Cardiac muscle cell (in vitro differentiated cells and primary cell): Measurements from ENCODE around the gene DLL4. TPM values are rescaled to one million over a fixed set of nuclear protein-coding genes. Genes with fewer than 3 reads are reported as not detected.

Experiments used
- DNase-seq, 2 donors: peaks; one replicate each; pipeline versions ENCODE4 v3.0.0 to v3.0.0-alpha.2; 2010 to 2017; ENCODE audit warnings: low read depth in 1 of 2, low spot score in 1 of 2
- H3K27ac ChIP-seq: fragments of 200-600 bp; sonication (generic); 2 replicates; pipeline ENCODE4 v1.5.1; 2016
- H3K27me3 ChIP-seq: fragments of 200-600 bp; sonication (generic); 2 replicates; pipeline ENCODE4 v1.6.0; 2016; ENCODE audit warnings: control low read depth
- H3K36me3 ChIP-seq: fragments of 200-600 bp; sonication (generic); 2 replicates; pipeline ENCODE4 v1.5.1; 2016; ENCODE audit warnings: control low read depth
- H3K4me1 ChIP-seq: fragments of 200-600 bp; sonication (generic); 2 replicates; pipeline ENCODE4 v1.8.1; 2017; ENCODE audit warnings: low read depth, mild to moderate bottlenecking, mixed run types
- H3K4me3 ChIP-seq: fragments of 200-600 bp; sonication (generic); 2 replicates; pipeline ENCODE4 v1.5.1; 2016; ENCODE audit warnings: mild to moderate bottlenecking
- H3K9me3 ChIP-seq: fragments of 200-600 bp; sonication (generic); 2 replicates; pipeline ENCODE4 v1.5.1; 2017; ENCODE audit warnings: low read depth, mild to moderate bottlenecking, control low read depth
- polyA plus RNA-seq: library from polyadenylated mRNA; unstranded; fragments of >200 nt; fragmentation: Nextera tagmentation; extraction: Ambion mirVana; gene quantifications from 2 replicates; pipeline ENCODE4 v1.2.1, GENCODE V29; 2016
- total RNA-seq: library from RNA; depleted of rRNA; stranded (reverse); fragments of >200 nt; gene quantifications from 2 replicates; pipeline ENCODE4 v1.2.3, GENCODE V29; 2016
- TF ChIP-seq, protein P1 (sequence below): IDR thresholded peaks from 2 replicates; pipeline ENCODE4 v1.5.1; 2012; ENCODE audit warnings: low read depth, mild to moderate bottlenecking, low read length

The DLL4 gene
- total RNA-seq (0.11 and 0.71 TPM in 2 replicates), polyA plus RNA-seq (0.42 TPM in 1 of 2 replicates, not detected in the other)

DNA sequence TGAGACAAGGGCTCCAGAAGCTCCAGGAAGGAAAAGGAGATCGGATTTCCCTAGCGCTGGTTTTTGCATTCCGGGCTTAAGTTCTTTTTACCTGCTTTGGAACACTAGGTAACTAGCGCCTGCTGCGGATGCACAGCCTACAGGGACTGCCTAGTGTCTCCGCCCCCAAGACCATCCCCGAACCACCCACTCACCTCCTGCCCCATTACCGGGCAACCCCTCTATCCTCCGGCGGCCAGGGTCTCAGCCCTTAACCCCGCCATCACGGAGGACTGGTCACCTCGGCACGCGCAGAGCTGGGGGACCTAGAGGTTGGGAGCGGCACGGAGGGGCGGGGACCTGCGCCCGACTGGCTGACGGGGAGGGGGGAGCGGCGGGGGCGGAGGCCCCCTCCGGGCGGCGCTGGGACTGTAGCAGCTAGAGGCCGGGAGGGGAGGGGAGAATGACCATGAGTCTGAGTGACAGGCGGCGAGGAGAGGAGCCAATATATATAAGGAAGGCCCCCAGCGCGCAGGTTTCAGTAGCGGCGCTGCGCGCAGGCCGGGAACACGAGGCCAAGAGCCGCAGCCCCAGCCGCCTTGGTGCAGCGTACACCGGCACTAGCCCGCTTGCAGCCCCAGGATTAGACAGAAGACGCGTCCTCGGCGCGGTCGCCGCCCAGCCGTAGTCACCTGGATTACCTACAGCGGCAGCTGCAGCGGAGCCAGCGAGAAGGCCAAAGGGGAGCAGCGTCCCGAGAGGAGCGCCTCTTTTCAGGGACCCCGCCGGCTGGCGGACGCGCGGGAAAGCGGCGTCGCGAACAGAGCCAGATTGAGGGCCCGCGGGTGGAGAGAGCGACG lies at the start of gene DLL4:
Gene DLL4, plus strand, starts transcription at position 520 of the 839 bp plus-strand sequence. CDS start 329 bp downstream, outside the sequence.
- H3K9me3 ChIP-seq, result no peaks in the 10 kb centered on the region
- TF ChIP-seq, protein P1, sequence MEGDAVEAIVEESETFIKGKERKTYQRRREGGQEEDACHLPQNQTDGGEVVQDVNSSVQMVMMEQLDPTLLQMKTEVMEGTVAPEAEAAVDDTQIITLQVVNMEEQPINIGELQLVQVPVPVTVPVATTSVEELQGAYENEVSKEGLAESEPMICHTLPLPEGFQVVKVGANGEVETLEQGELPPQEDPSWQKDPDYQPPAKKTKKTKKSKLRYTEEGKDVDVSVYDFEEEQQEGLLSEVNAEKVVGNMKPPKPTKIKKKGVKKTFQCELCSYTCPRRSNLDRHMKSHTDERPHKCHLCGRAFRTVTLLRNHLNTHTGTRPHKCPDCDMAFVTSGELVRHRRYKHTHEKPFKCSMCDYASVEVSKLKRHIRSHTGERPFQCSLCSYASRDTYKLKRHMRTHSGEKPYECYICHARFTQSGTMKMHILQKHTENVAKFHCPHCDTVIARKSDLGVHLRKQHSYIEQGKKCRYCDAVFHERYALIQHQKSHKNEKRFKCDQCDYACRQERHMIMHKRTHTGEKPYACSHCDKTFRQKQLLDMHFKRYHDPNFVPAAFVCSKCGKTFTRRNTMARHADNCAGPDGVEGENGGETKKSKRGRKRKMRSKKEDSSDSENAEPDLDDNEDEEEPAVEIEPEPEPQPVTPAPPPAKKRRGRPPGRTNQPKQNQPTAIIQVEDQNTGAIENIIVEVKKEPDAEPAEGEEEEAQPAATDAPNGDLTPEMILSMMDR, result no peak
- H3K4me1 ChIP-seq, result peaks cover 11% of the 10 kb centered on the region
- peak; percentile 50 to 69 for DNase-seq
- peaks cover 96% of the 10 kb centered on the region for H3K27me3 ChIP-seq
- peak within 1 kb of the TSS; percentile 41 for H3K4me3 ChIP-seq
- H3K27ac ChIP-seq, result no peak within 1 kb of the TSS
- H3K36me3 ChIP-seq, result no peaks in the 10 kb centered on the region

DNA sequence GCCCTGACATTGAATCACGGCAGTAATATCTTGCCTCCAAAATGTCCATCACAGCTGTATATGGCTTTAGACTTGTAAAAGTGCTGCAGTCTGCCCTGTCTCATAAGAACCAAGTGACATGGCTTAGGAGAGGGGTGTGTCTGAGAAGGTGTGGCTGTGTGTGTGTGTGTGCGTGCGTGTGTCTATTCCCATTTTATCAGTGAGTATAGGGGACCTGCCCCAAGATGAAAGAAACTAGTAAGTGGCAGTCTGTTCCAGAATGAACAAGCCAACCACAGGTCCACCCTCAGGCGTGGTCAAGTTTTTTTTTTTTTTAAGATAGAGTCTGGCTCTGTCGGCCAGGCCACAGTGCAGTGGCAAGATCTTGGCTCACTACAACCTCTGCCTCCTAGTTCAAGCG lies 49.5 kb upstream of the DLL4 start:
- Histone ChIP-seq H3K4me3 (no peak overlapping the region), H3K4me1 (no peaks in the 10 kb centered on the region), H3K36me3 (no peaks in the 10 kb centered on the region), H3K27me3 (no peaks in the 10 kb centered on the region), H3K27ac (no peak overlapping the region), H3K9me3 (no peaks in the 10 kb centered on the region)
- TF ChIP-seq, protein P1, result no peak
- no peak for DNase-seq

DNA sequence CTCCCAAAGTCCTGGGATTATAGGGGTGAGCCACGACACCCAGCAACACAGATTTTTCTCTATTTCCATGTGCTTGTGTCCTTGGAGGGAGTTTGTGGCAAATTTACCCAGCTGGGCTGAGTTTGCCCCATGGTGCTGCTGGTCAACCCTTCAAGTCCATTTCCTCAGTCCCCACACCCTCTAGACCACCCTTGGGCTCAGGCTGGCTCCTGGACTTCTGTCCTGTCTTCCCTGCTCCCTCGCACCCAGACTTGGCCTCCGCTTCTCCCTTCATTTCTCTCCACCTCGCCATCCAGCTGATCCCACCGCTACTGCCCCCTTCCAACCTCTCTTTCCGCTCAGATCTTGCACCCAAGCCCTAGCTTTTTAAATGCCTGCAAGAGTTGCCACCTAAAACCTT lies 47.8 kb upstream of the DLL4 start:
- Histone ChIP-seq H3K27me3 (no peaks in the 10 kb centered on the region), H3K9me3 (no peaks in the 10 kb centered on the region), H3K27ac (no peak overlapping the region), H3K4me1 (no peaks in the 10 kb centered on the region), H3K36me3 (no peaks in the 10 kb centered on the region), H3K4me3 (no peak overlapping the region)
- TF ChIP-seq, protein P1, result no peak
- DNase-seq, result no peak

DNA sequence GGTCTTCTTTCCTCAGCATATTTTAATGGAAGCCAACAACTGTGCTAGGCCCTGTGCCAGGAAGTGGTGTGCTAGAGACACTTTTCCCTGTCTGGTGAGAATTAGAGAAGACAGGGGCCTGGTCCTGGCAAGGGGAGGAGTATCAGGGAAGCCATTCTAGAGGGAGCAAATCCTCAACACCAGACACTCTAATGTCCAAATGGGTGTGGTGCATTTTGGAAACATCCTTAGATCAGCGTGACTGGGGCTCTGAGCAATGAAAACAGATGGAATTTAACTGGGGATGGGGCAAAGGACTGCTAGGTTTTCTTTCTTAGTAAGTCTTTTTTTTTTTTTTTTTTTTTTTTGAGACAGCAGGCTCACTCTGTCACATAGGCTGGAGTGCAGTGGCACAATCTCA lies 42.6 kb upstream of the DLL4 start:
- TF ChIP-seq, protein P1, result no peak

DNA sequence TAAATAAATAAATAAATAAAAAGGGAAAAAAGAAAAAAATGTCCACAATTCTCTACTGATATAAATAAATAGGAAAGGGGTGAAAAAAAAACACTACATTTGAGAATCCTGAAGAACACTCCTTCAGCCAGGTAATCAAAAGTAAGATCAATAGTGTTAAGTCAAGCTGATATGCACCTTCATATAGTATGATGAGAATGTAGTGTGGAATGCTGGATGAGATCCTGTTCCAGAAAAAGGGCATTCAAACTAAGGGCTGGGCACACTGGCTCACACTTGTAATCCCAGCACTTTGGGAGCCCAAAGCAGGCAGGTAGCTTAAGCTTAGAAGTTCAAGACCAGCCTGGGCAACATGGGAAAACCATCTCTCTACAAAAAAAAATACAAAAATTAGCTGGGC lies 40.0 kb upstream of the DLL4 start:
- Histone ChIP-seq H3K27ac (no peak overlapping the region), H3K9me3 (no peaks in the 10 kb centered on the region), H3K4me3 (no peak overlapping the region), H3K4me1 (no peaks in the 10 kb centered on the region), H3K27me3 (peaks cover 10% of the 10 kb centered on the region), H3K36me3 (no peaks in the 10 kb centered on the region)
- DNase-seq, result no peak
- TF ChIP-seq, protein P1, result no peak

More for the DNA sequence above, 42.6 kb upstream of the DLL4 start:
- H3K27me3 ChIP-seq, result no peaks in the 10 kb centered on the region
- no peak for DNase-seq
- H3K9me3 ChIP-seq, result no peaks in the 10 kb centered on the region
- H3K4me1 ChIP-seq, result no peaks in the 10 kb centered on the region
- no peak overlapping the region for H3K27ac ChIP-seq
- no peaks in the 10 kb centered on the region for H3K36me3 ChIP-seq
- H3K4me3 ChIP-seq, result no peak overlapping the region
